Thoracic aorta (tissue), 2 donors: ENCODE data around the gene ZNF644. TPM values are rescaled to one million over a fixed set of nuclear protein-coding genes. Genes with fewer than 3 reads are reported as not detected.
"Not testable (repeated sequence)": the region's sequence is repeated elsewhere in the genome, so short reads cannot be mapped to it uniquely, and the experiment has no call there.

ENCODE experiments used
- ATAC-seq: fragments of 150-250 bp; one replicate; pipeline ENCODE4 v1.8.0; 2017; ENCODE audit warnings: low read depth; ENCODE audit not compliant: insufficient number of reproducible peaks, low FRiP score
- DNase-seq: peaks from one replicate; pipeline ENCODE4 v3.0.0-alpha.2; 2020; ENCODE audit warnings: low spot score
- H3K27ac ChIP-seq, 2 donors: fragments of 200-600 bp; sonication (generic); 1 replicate in 1 of 2; 2 replicates in 1 of 2; pipeline ENCODE4 v1.5.1; 2016; ENCODE audit warnings: mild to moderate bottlenecking in 2 of 2, moderate library complexity in 2 of 2
- H3K27me3 ChIP-seq: fragments of 200-600 bp; sonication (generic); replicated peaks from 2 replicates; pipeline ENCODE4 v1.6.0; 2016; ENCODE audit warnings: mild to moderate bottlenecking; ENCODE audit not compliant: insufficient read depth
- H3K36me3 ChIP-seq: fragments of 200-600 bp; sonication (generic); one replicate; pipeline ENCODE4 v1.5.1; 2016
- H3K4me1 ChIP-seq, 2 donors: fragments of 200-600 bp; sonication (generic); 1 replicate in 1 of 2; 2 replicates in 1 of 2; pipeline versions ENCODE4 v1.5.1 to v1.6.0; 2016; ENCODE audit warnings: low read depth in 2 of 2, mild to moderate bottlenecking in 1 of 2; ENCODE audit not compliant: control insufficient read depth in 1 of 2
- H3K4me3 ChIP-seq: fragments of 200-600 bp; sonication (generic); 2 replicates; pipeline ENCODE4 v1.5.1; 2016; ENCODE audit warnings: mild to moderate bottlenecking
- H3K9me3 ChIP-seq: fragments of 200-600 bp; sonication (generic); 2 replicates; pipeline ENCODE4 v1.5.1; 2016
- CTCF ChIP-seq: fragments of 200-600 bp; sonication (generic); IDR thresholded peaks from one replicate; pipeline ENCODE4 v1.5.1; 2019; ENCODE audit warnings: antibody characterized with exemption
- total RNA-seq, 2 donors: library from RNA; depleted of rRNA; stranded (reverse); fragments of >200 nt; gene quantifications; one replicate each; pipeline versions ENCODE4 v1.1.0 to v1.2.3, GENCODE V29; 2016

Gene ZNF644
- total RNA-seq, 2 donors from 2014 or later, result 39.0 to 48.7 TPM

- Histone ChIP-seq H3K27me3 (no peaks in the 10 kb centered on the region), H3K4me3 (no peak overlapping the region), H3K36me3 (no peaks in the 10 kb centered on the region), H3K27ac (no peak overlapping the region), H3K9me3 (no peaks in the 10 kb centered on the region), H3K4me1 (no peaks in the 10 kb centered on the region)
- TF ChIP-seq CTCF, result no peak
- ATAC-seq (no peak), DNase-seq (no peak)
Observed at GRCh38 chr1:91059157-91059556, 37.3 kb upstream of the ZNF644 start.

GRCh38 chr1:91057784-91058183 lies 35.9 kb upstream of the ZNF644 start:
- H3K9me3 ChIP-seq, result no peaks in the 10 kb centered on the region
- H3K4me3 ChIP-seq, result no peak overlapping the region
- DNase-seq (no peak), ATAC-seq (no peak)
- TF ChIP-seq CTCF, result no peak
- no peak overlapping the region for H3K27ac ChIP-seq
- H3K4me1 ChIP-seq, result no peaks in the 10 kb centered on the region
- no peaks in the 10 kb centered on the region for H3K36me3 ChIP-seq
- no peaks in the 10 kb centered on the region for H3K27me3 ChIP-seq

GRCh38 chr1:91054780-91055481 lies 33.1 kb upstream of the ZNF644 start:
- no peak for TF ChIP-seq CTCF
- Histone ChIP-seq H3K9me3 (no peaks in the 10 kb centered on the region), H3K27me3 (no peaks in the 10 kb centered on the region), H3K27ac (no peak overlapping the region), H3K36me3 (no peaks in the 10 kb centered on the region), H3K4me3 (no peak overlapping the region), H3K4me1 (no peaks in the 10 kb centered on the region)
- ATAC-seq, result no peak
- no peak for DNase-seq

DNA sequence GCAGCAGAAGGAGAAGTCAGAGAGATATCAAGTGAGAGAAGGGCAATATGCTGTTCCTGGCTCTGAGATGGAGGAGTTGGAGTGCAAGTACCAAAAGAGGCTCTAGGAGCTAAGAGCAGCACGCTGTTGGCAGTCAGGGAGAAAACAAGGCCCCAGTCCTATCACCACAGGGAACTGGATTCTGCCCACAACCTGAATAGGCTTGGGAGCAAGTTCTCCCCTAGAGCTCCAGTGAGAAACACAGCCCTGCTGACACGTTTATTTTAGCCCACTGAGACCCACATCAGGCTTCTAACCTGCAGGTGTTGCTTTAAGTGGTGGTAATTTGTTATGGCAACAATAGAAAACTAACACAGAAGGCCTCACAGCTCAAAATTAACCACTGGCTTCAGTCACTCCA lies 31.8 kb upstream of the ZNF644 start:
- Histone ChIP-seq H3K4me1 (no peaks in the 10 kb centered on the region), H3K27ac (no peak overlapping the region), H3K27me3 (no peaks in the 10 kb centered on the region), H3K36me3 (no peaks in the 10 kb centered on the region), H3K4me3 (no peak overlapping the region), H3K9me3 (no peaks in the 10 kb centered on the region)
- no peak for ATAC-seq
- DNase-seq, result no peak
- TF ChIP-seq CTCF, result no peak

DNA sequence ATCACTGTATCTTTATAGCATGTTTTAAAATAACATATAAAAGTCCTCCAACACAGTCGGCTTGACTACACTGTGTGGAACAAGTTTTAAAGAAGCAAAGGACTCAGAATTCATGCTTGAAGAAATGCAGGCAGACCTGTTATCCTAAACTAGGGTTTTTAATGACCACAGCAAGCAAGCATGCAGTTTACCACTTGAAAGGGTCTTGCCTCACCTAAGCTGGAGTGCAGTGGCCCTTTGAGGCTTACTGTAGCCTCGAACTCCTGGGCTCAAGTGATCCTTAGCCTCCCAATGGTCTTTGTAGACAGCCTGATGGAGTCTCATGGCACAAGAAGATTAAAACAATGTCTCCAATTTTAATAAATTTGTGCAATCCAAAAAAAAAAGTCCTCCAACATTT lies 27.7 kb upstream of the ZNF644 start:
- not testable (repeated sequence) for H3K4me1 ChIP-seq, H3K4me3 ChIP-seq, ATAC-seq, H3K27me3 ChIP-seq, H3K9me3 ChIP-seq, H3K27ac ChIP-seq, DNase-seq, H3K36me3 ChIP-seq

- no peak for TF ChIP-seq CTCF
- Histone ChIP-seq H3K27ac (no peak overlapping the region), H3K4me1 (no peaks in the 10 kb centered on the region), H3K36me3 (no peaks in the 10 kb centered on the region), H3K27me3 (no peaks in the 10 kb centered on the region), H3K4me3 (no peak overlapping the region), H3K9me3 (peaks cover 3% of the 10 kb centered on the region)
- DNase-seq (no peak), ATAC-seq (no peak)
Observed at GRCh38 chr1:91046766-91047165, 24.9 kb upstream of the ZNF644 start.
